ENCODE measurements around the gene LY6G6D. TPM values are rescaled to one million over a fixed set of nuclear protein-coding genes. Genes with fewer than 3 reads are reported as not detected.

LY6G6D gene, protein sequence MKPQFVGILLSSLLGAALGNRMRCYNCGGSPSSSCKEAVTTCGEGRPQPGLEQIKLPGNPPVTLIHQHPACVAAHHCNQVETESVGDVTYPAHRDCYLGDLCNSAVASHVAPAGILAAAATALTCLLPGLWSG
- not detected in 2 replicates for total RNA-seq

DNA sequence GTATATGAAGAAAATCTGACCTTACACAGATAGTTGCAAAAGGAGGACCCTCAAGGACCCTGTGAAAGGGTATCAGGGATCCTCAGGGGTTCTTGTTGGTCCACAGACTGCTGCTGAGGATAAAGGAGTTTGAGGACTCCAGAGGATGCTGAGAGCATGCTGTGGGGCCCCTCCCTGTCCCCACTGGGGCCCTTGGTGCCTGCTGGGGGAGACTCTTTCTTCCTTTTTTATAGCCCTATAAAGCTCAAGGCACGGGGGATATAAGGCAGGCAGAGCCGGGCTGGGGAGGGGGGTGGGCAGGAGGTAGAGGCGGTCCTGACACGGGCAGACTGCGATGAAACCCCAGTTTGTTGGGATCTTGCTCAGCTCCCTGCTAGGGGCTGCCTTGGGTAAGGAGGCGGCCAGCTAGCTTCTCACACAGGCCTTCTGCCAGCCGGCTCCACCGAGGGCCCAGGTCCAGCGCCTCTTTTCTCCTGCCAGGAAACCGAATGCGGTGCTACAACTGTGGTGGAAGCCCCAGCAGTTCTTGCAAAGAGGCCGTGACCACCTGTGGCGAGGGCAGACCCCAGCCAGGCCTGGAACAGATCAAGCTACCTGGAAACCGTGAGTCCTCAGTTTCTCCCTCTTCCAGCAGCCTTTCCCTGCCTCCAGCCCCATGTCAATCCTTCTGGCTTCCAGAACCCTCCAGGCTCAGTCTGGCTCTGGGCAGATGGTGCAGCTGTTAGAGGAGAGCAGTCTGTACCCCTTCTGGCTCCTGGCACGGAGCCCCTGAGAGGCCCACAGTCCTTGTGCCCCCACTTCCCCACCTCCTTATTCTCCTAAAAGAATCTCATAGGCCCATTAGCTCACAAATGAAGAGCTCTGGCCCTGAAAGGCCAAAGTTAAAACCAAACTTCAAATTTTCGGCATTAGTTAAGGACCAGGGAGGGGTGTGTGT is at the start of gene LY6G6D:
Gene LY6G6D, plus strand, starts transcription at position 327 of the 937 bp plus-strand sequence. Its CDS starts 8 bp downstream, at position 335.
- TF ChIP-seq, protein P1, sequence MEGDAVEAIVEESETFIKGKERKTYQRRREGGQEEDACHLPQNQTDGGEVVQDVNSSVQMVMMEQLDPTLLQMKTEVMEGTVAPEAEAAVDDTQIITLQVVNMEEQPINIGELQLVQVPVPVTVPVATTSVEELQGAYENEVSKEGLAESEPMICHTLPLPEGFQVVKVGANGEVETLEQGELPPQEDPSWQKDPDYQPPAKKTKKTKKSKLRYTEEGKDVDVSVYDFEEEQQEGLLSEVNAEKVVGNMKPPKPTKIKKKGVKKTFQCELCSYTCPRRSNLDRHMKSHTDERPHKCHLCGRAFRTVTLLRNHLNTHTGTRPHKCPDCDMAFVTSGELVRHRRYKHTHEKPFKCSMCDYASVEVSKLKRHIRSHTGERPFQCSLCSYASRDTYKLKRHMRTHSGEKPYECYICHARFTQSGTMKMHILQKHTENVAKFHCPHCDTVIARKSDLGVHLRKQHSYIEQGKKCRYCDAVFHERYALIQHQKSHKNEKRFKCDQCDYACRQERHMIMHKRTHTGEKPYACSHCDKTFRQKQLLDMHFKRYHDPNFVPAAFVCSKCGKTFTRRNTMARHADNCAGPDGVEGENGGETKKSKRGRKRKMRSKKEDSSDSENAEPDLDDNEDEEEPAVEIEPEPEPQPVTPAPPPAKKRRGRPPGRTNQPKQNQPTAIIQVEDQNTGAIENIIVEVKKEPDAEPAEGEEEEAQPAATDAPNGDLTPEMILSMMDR (IDR thresholded peaks at IDR 0.05; ENCODE audit: insufficient read depth, low read length, poor library complexity, severe bottlenecking), result no peak
- DNase-seq (ENCODE audit: low read depth), result no peak

DNA sequence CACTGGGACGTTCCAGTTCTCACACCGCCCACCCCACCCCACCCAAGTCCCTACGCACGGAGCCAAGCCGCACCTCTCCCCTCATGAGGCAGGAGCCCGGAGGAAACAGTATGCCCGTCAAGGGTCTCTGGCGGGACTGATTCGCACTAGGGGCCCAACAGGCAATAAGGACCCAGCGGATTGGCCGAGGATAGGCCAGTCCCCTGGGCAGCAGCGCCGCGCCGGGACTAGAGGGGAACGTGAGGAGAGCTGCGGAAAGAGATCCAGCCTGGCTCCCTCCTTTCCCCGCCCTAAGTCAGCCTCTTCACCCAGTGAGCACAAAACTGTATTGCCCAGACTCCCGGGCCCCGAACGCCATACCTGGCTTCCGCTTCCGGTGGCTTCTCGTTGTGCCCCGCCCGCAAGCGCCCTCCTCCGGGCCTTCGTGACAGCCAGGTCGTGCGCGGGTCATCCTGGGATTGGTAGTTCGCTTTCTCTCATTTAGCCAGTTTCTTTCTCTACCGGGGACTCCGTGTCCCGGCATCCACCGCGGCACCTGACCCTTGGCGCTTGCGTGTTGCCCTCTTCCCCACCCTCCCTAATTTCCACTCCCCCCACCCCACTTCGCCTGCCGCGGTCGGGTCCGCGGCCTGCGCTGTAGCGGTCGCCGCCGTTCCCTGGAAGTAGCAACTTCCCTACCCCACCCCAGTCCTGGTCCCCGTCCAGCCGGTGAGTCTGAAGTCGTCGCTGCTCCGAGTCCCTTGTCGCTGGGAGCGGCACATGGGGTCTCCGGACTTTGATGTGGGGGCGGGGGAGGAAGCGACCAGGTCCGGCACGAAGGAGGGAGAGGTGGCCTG is 49.4 kb upstream of the LY6G6D start, which contains the start of gene CSNK2B:
Gene CSNK2B, plus strand, starts transcription at position 580 of the 836 bp plus-strand sequence. CDS start 752 bp downstream, outside the sequence.
- Histone ChIP-seq H3K36me3 (ENCODE audit: control insufficient read depth, insufficient read depth, low read length) (peaks cover 10% of the 10 kb centered on the region), H3K27me3 (ENCODE audit: control insufficient read depth, insufficient read depth, low read length) (no peaks in the 10 kb centered on the region), H3K4me3 (ENCODE audit: low read depth, low read length) (peak within 1 kb of the TSS; percentile 99)
- peak; percentile 87 for DNase-seq (ENCODE audit: low read depth)
- TF ChIP-seq, protein P1 (IDR thresholded peaks at IDR 0.05; ENCODE audit: insufficient read depth, low read length, poor library complexity, severe bottlenecking), result no peak

More for the DNA sequence above, at the start of gene LY6G6D:
- Histone ChIP-seq H3K27me3 (ENCODE audit: control insufficient read depth, insufficient read depth, low read length) (peaks cover 7% of the 10 kb centered on the region), H3K4me3 (ENCODE audit: low read depth, low read length) (no peak within 1 kb of the TSS), H3K36me3 (ENCODE audit: control insufficient read depth, insufficient read depth, low read length) (no peaks in the 10 kb centered on the region)

DNA sequence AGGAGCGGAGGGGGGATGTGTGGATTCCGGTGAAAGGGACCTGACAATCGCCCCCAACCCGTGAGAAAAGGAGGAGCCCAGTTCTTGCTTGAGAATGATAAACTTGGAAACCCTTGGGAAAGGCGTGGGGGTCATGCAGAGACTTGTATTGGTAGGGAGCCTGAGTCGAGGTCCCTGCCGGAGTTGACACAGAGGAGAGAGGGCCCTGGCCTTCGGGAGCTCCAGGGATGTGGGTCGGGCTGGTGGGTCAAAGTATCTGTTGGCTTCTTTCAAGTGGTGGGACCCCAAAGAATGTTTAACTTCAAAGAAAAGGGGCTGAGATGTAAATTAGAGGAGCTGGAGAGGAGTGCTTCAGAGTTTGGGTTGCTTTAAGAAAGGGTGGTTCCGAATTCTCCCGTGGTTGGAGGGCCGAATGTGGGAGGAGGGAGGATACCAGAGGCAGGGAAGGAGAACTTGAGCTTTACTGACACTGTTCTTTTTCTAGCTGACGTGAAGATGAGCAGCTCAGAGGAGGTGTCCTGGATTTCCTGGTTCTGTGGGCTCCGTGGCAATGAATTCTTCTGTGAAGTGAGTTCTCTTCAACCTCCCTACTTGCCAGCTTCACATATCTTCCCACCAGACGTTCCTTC is 48.7 kb upstream of the LY6G6D start:
- Histone ChIP-seq H3K4me3 (ENCODE audit: low read depth, low read length) (peak overlapping the region; percentile 99), H3K27me3 (ENCODE audit: control insufficient read depth, insufficient read depth, low read length) (no peaks in the 10 kb centered on the region), H3K36me3 (ENCODE audit: control insufficient read depth, insufficient read depth, low read length) (peaks cover 12% of the 10 kb centered on the region)
- TF ChIP-seq, protein P1 (IDR thresholded peaks at IDR 0.05; ENCODE audit: insufficient read depth, low read length, poor library complexity, severe bottlenecking), result no peak
- DNase-seq (ENCODE audit: low read depth), result no peak

DNA sequence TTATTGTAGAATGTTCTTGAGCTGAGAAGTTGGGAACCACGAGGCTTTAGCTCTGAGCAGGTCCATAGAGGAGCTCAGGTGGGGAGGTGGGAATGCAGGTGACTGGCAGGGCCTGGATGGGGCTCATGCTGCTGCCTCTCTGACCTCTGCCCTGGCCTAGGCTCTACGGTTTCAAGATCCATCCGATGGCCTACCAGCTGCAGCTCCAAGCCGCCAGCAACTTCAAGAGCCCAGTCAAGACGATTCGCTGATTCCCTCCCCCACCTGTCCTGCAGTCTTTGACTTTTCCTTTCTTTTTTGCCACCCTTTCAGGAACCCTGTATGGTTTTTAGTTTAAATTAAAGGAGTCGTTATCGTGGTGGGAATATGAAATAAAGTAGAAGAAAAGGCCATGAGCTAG is 45.5 kb upstream of the LY6G6D start, which contains the start of gene LY6G5B:
Gene LY6G5B, plus strand, starts transcription at position 301 of the 400 bp plus-strand sequence. CDS start 975 bp downstream, outside the sequence.
- DNase-seq (ENCODE audit: low read depth), result no peak
- TF ChIP-seq, protein P1 (IDR thresholded peaks at IDR 0.05; ENCODE audit: insufficient read depth, low read length, poor library complexity, severe bottlenecking), result no peak
- H3K4me3 ChIP-seq (ENCODE audit: low read depth, low read length), result no peak within 1 kb of the TSS
- H3K27me3 ChIP-seq (ENCODE audit: control insufficient read depth, insufficient read depth, low read length), result no peaks in the 10 kb centered on the region
- peaks cover 14% of the 10 kb centered on the region for H3K36me3 ChIP-seq (ENCODE audit: control insufficient read depth, insufficient read depth, low read length)

DNA sequence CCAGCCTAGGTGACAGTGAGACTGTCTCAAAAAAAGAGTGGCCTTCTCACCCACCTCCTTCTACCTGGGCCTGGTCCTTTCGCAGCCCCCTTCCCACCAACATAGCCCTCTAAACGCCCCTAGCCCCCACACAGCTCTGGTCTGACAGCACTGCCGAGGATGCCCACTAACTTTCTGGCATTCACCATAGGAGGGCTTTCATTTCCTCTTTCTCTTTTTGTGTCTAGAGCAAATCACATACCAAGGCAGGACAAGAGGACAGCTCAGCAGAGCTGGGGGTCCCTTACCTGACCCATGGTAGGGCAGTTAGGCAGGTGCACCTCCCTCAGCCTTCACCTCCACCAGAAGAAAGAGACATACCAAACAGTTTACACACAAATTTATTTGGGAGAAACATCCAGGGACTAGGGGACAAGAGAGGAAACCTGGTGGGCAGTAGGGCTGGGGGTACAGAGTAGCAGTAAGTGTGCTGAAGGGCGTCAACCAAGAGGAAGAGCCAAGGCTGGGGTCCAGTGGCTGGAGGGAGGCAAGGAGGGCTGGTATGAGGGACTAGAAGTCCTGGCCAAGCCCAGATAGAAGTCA is 38.7 kb upstream of the LY6G6D start:
- Histone ChIP-seq H3K27me3 (ENCODE audit: control insufficient read depth, insufficient read depth, low read length) (no peaks in the 10 kb centered on the region), H3K36me3 (ENCODE audit: control insufficient read depth, insufficient read depth, low read length) (peaks cover 1% of the 10 kb centered on the region), H3K4me3 (ENCODE audit: low read depth, low read length) (no peak overlapping the region)
- DNase-seq (ENCODE audit: low read depth), result no peak
- TF ChIP-seq, protein P1 (IDR thresholded peaks at IDR 0.05; ENCODE audit: insufficient read depth, low read length, poor library complexity, severe bottlenecking), result no peak

Data from kidney epithelial cell (primary cell).